GM21723 (cell line): Measurements from ENCODE around the gene SUGCT.

Experiments
- ATAC-seq: cut with Tn5 transposase; IDR thresholded peaks from one replicate; pipeline ENCODE4 v1.9.1; 2021; ENCODE audit warnings: mild to moderate bottlenecking, moderate library complexity; ENCODE audit not compliant: unreplicated experiment

The SUGCT gene

GRCh38 chr7:40316176-40316575 is 181.4 kb downstream of the SUGCT start:
- ATAC-seq, result no peak

- ATAC-seq, result no peak
These were observed 190.1 kb downstream of the SUGCT start for GRCh38 chr7:40324914-40325313.

DNA sequence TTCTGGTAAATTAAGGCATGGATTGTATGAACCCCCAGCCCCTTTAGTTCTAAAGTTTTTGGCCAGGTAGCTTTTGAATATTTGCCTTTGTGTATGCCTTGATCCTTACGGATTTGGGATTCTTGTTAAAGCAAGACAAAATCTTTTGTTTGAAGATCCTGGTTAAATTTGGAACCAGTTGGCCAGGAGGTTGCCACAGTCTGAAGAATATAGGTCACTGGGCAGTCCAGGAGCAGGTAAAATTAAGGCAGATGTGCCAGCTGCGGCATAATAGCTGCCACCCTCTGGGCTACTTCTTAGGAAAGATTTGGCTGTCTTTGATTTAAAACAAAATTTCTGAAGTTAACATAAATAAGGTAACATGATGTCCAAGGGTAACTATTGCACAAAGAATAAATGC is 192.3 kb downstream of the SUGCT start:
- no peak for ATAC-seq

DNA sequence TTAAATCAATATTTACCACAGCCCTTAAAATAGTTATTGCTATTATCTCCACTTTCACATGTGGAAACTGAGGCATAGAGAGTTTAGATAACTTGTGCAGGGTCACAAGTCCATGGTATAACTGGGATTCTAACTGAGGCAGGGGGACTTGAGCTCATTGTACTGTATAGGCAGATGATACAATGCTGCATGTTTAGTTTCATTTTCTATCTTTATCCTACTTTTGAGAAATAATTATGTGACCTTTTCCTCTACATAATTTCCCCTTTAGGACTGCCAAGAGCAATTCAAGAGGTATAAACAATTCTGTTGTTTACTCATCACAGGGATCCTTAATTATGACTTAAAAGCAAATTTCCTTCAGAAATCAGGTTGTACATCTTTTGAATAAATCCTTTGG is 193.1 kb downstream of the SUGCT start:
- no peak for ATAC-seq

GRCh38 chr7:40329601-40330153 is 194.9 kb downstream of the SUGCT start:
- ATAC-seq, result no peak

- no peak for ATAC-seq
These were observed 195.6 kb downstream of the SUGCT start for GRCh38 chr7:40330408-40330807.

- ATAC-seq, result no peak
These were observed 197.1 kb downstream of the SUGCT start for GRCh38 chr7:40331915-40332314.

- no peak for ATAC-seq
These were observed 197.7 kb downstream of the SUGCT start for GRCh38 chr7:40332516-40332915.

DNA sequence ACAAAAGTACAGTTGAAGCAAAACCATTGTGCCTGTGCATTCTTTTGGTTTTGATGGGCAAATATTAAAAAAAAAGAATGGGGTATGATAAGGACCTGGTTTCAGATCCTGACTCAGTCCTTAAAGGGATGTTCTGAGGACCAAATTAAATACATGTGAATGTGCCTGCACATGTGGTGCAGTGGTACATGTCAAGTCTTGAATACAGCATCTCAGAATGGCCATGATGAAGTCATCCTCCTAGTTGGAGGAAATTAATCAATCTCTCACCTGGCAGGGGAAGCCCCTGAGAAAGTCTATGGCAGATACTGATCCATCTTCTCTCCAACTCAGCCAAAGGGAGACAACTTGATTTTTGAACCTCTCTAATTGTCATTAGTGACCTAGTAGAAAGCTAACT is 207.0 kb downstream of the SUGCT start:
- ATAC-seq, result no peak

- no peak for ATAC-seq
These were observed 211.7 kb downstream of the SUGCT start for GRCh38 chr7:40346554-40346953.

DNA sequence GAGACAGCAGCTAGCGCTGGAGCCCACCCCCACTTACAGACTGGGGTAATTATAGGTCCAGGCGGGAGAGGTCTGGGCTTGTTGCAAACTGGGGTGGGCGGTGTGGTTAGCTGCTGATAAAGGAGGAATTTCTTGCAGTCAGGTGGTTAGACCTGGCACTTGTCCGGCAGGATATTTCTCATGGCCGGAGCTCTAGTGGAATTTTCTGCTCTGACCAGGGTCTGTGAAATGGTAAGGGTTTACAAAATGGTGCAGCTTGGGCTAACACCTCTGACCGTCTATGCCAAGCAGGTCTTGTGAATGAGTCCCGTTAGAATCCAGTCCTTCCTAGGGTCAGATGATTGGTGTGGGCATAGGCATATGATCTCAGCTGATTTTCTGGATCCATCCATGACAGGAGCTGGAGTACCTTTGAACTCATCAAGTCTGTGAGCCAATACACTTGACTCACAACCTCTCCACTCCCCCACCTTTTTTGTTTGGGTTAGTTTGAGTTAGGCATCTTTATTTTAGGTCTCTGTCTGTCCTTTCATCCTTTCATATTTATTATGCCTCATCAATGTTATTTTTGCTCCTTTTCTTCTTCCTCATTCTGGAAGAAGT is 213.4 kb downstream of the SUGCT start:
- no peak for ATAC-seq

GRCh38 chr7:40350100-40350499 is 215.3 kb downstream of the SUGCT start:
- ATAC-seq, result no peak

GRCh38 chr7:40354711-40355110 is 219.9 kb downstream of the SUGCT start:
- ATAC-seq, result no peak

GRCh38 chr7:40356312-40356711 is 221.5 kb downstream of the SUGCT start:
- no peak for ATAC-seq

- no peak for ATAC-seq
These were observed 222.3 kb downstream of the SUGCT start for GRCh38 chr7:40356871-40357709.

GRCh38 chr7:40369641-40370277 is 235.0 kb downstream of the SUGCT start:
- no peak for ATAC-seq

DNA sequence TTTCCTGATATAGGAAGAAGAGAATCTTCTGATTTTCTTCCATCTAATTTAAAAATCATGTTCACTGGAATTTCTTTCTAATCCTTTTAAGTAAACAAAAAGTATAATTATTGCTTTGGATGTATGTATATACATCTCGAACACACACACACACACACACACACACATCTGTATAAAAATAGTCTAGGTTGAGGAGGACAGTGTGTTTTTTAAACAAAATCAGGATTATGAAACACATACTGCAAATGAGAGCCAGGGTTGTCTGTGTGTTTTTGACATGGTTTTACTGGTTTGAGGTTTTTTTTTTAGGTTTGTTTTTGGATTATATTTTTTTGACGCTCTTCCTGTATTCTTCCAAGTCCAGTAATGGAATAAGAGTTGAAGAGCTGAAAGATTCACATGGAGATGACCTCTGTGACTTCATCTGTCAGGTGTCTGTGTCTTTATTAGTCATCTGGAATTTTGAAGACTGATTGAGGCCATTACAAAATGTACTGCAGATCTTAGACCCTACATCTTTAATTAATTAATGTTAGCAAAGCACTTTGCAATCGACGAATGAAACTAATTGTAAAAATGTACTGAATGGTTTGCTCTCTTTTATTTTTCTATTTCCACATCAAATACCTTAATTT is 237.1 kb downstream of the SUGCT start:
- ATAC-seq, result no peak

- no peak for ATAC-seq
These were observed 239.8 kb downstream of the SUGCT start for GRCh38 chr7:40374575-40374974.

GRCh38 chr7:40380111-40380510 is 245.3 kb downstream of the SUGCT start:
- ATAC-seq, result no peak

DNA sequence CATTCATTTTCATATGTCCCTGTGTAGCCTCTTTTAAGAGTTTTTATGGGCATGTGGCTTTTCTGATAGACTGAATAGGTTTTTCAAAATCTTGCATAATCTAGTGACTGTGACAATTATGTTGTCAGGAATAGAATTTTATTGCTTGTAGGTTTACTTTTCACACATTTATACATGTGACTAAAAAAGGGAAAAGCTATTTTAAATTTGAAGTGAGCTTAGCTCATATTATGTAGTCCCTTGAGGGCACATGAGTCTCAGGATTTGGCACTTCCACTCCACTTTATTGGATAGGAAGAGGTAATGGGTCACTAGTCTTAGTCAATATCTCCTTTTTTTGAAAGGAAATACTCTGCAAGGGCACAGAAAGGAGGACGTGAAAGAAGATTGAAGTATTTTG is 247.3 kb downstream of the SUGCT start:
- ATAC-seq, result no peak

DNA sequence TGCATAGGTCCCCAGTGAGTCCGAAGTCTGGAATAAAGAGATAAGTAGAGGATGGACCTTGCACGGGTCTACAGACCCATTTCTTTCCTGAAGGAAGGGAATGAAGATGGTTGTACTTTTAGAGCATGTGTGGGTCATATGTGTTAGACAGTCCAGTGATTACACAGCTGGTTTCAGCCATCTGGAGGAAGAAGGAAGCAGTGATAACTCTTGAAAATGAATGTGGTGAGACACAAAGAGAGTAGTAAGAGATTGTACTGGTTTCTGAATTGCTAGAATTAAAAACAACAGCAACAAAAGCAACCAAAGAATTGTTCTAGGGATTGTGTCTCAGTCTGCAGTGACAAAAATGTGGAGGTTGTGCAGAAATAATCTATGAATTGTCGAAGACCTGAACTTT is 258.9 kb downstream of the SUGCT start:
- ATAC-seq, result no peak
